H9 (cell line): ENCODE results near the gene PPP1CC. TPM values are rescaled to one million over a fixed set of nuclear protein-coding genes. Genes with fewer than 3 reads are reported as not detected.

Experiments
- DNase-seq: peaks from one replicate; pipeline ENCODE4 v3.0.0-alpha.2; 2017
- H2AFZ ChIP-seq: one replicate; pipeline ENCODE4 v1.6.1; 2013; ENCODE audit warnings: mild to moderate bottlenecking, low read length, control low read depth, moderate library complexity
- H2AK5ac ChIP-seq: 2 replicates; pipeline ENCODE4 v1.6.1; 2013; ENCODE audit warnings: low read length, control low read depth, mixed read lengths; ENCODE audit not compliant: insufficient read length
- H2BK120ac ChIP-seq: one replicate; pipeline ENCODE4 v1.6.1; 2013; ENCODE audit warnings: low read depth, mild to moderate bottlenecking, low read length, control low read depth, inconsistent platforms; ENCODE audit not compliant: poor library complexity, severe bottlenecking
- H2BK12ac ChIP-seq: 2 replicates; pipeline ENCODE4 v1.6.1; 2013; ENCODE audit warnings: low read length, control low read depth, mixed read lengths, low read depth; ENCODE audit not compliant: insufficient read length
- H2BK15ac ChIP-seq: 2 replicates; pipeline ENCODE4 v1.6.1; 2013; ENCODE audit warnings: low read depth, low read length, control low read depth
- H2BK20ac ChIP-seq: one replicate; pipeline ENCODE4 v1.6.1; 2013; ENCODE audit warnings: low read depth, mild to moderate bottlenecking, low read length, control low read depth, inconsistent platforms; ENCODE audit not compliant: poor library complexity, severe bottlenecking
- H2BK5ac ChIP-seq: 2 replicates; pipeline ENCODE4 v1.6.1; 2013; ENCODE audit warnings: low read length, control low read depth, mixed read lengths; ENCODE audit not compliant: insufficient read length
- H3K14ac ChIP-seq: 2 replicates; pipeline ENCODE4 v1.6.1; 2013; ENCODE audit warnings: low read length, control low read depth; ENCODE audit not compliant: insufficient read depth
- H3K18ac ChIP-seq: 2 replicates; pipeline ENCODE4 v1.6.1; 2013; ENCODE audit warnings: low read depth, mild to moderate bottlenecking, mixed read lengths, low read length, control low read depth; ENCODE audit not compliant: insufficient read length
- H3K23ac ChIP-seq: 2 replicates; pipeline ENCODE4 v1.6.1; 2013; ENCODE audit warnings: low read length, control low read depth, mixed read lengths, low read depth; ENCODE audit not compliant: insufficient read length
- H3K23me2 ChIP-seq: 2 replicates; pipeline ENCODE4 v1.6.1; 2013; ENCODE audit warnings: low read depth, mild to moderate bottlenecking, mixed read lengths, low read length, control low read depth; ENCODE audit not compliant: insufficient read length, poor library complexity, severe bottlenecking
- H3K27ac ChIP-seq: 2 replicates; pipeline ENCODE4 v1.5.1; 2013; ENCODE audit warnings: low read length, control low read depth, mixed read lengths, low read depth; ENCODE audit not compliant: insufficient read length
- H3K27me3 ChIP-seq: 2 replicates; pipeline ENCODE4 v1.6.1; 2013; ENCODE audit warnings: low read length, control low read depth, inconsistent platforms; ENCODE audit not compliant: insufficient read depth
- H3K4ac ChIP-seq: 2 replicates; pipeline ENCODE4 v1.6.1; 2013; ENCODE audit warnings: low read depth, mild to moderate bottlenecking, control low read depth, inconsistent platforms, low read length, moderate library complexity
- H3K4me1 ChIP-seq: 2 replicates; pipeline ENCODE4 v1.6.1; 2013; ENCODE audit warnings: low read length, control low read depth, inconsistent platforms; ENCODE audit not compliant: insufficient read depth
- H3K4me2 ChIP-seq: 2 replicates; pipeline ENCODE4 v1.6.1; 2013; ENCODE audit warnings: low read length, control low read depth, mixed read lengths; ENCODE audit not compliant: insufficient read length, insufficient read depth
- H3K56ac ChIP-seq: 2 replicates; pipeline ENCODE4 v1.6.1; 2013; ENCODE audit warnings: low read depth, mild to moderate bottlenecking, mixed read lengths, low read length, control low read depth; ENCODE audit not compliant: insufficient read length
- H3K79me1 ChIP-seq: 2 replicates; pipeline ENCODE4 v1.6.1; 2013; ENCODE audit warnings: low read depth, mild to moderate bottlenecking, moderate library complexity, low read length, control low read depth, inconsistent platforms; ENCODE audit not compliant: insufficient read depth, poor library complexity, severe bottlenecking
- H3K79me2 ChIP-seq: 2 replicates; pipeline ENCODE4 v1.6.1; 2013; ENCODE audit warnings: low read length, control low read depth, inconsistent platforms; ENCODE audit not compliant: insufficient read depth
- H3K9ac ChIP-seq: 2 replicates; pipeline ENCODE4 v1.6.1; 2013; ENCODE audit warnings: low read length, control low read depth, mixed read lengths; ENCODE audit not compliant: insufficient read length; ENCODE audit errors: extremely low read depth
- H3K9me3 ChIP-seq: one replicate; pipeline ENCODE4 v1.6.1; 2013; ENCODE audit warnings: low read depth, low read length, inconsistent platforms; ENCODE audit not compliant: control insufficient read depth
- H3T11ph ChIP-seq: one replicate; pipeline ENCODE4 v1.6.1; 2013; ENCODE audit warnings: mild to moderate bottlenecking, low read length, control low read depth, inconsistent platforms
- H4K20me1 ChIP-seq: one replicate; pipeline ENCODE4 v1.6.1; 2013; ENCODE audit not compliant: control insufficient read depth, insufficient read length, insufficient read depth
- H4K5ac ChIP-seq: 2 replicates; pipeline ENCODE4 v1.6.1; 2013; ENCODE audit warnings: low read depth, mild to moderate bottlenecking, mixed read lengths, low read length, control low read depth; ENCODE audit not compliant: insufficient read length
- H4K8ac ChIP-seq: replicated peaks from 2 replicates; pipeline ENCODE4 v1.6.1; 2013; ENCODE audit warnings: low read length, control low read depth, mixed read lengths, low read depth; ENCODE audit not compliant: insufficient read length
- H4K91ac ChIP-seq: 2 replicates; pipeline ENCODE4 v1.6.1; 2013; ENCODE audit warnings: low read depth, mild to moderate bottlenecking, moderate library complexity, mixed read lengths, low read length, control low read depth; ENCODE audit not compliant: insufficient read length
- H3K27ac Mint-ChIP-seq, 3 experiments: 2 replicates in 2 of 3; 3 replicates in 1 of 3; pipeline ENCODE4 v1.8.0; 2020 to 2021; ENCODE audit warnings: mixed read lengths in 3 of 3, mild to moderate bottlenecking in 1 of 3, moderate library complexity in 1 of 3
- H3K27me3 Mint-ChIP-seq: 2 replicates; pipeline ENCODE4 v1.8.0; 2021; ENCODE audit warnings: low read depth, mild to moderate bottlenecking, moderate library complexity, mixed read lengths
- H3K36me3 Mint-ChIP-seq, 3 experiments: 2 replicates in 2 of 3; 3 replicates in 1 of 3; pipeline ENCODE4 v1.8.0; 2020 to 2021; ENCODE audit warnings: low read depth in 3 of 3, mixed read lengths in 3 of 3; ENCODE audit not compliant: insufficient read depth in 1 of 3
- H3K4me1 Mint-ChIP-seq, 2 experiments: 2 replicates each; pipeline ENCODE4 v1.8.0; 2020; ENCODE audit warnings: mixed read lengths in 2 of 2
- H3K4me3 Mint-ChIP-seq, 2 experiments: 2 replicates in 1 of 2; 3 replicates in 1 of 2; pipeline ENCODE4 v1.8.0; 2020 to 2021; ENCODE audit warnings: mild to moderate bottlenecking in 2 of 2, mixed read lengths in 2 of 2, moderate library complexity in 1 of 2
- H3K9me3 Mint-ChIP-seq, 2 experiments: 2 replicates in 1 of 2; 3 replicates in 1 of 2; pipeline ENCODE4 v1.8.0; 2020; ENCODE audit warnings: mild to moderate bottlenecking in 2 of 2, mixed read lengths in 2 of 2, moderate library complexity in 1 of 2
- CTCF ChIP-seq: fragments of 200-600 bp; sonication (generic); conservative IDR thresholded peaks from 3 replicates; pipeline ENCODE4 v1.8.0; 2021; ENCODE audit warnings: antibody characterized with exemption, mild to moderate bottlenecking
- WGBS: extraction: QIAGEN DNeasy Blood & Tissue Kit; methylation state at CpG from one replicate; pipeline ENCODE4 v1.1.7; 2013; ENCODE audit warnings: missing lambda C conversion rate, low lambda C conversion rate, mixed read lengths; ENCODE audit not compliant: insufficient read length; ENCODE audit errors: extremely low coverage; 5-methylcytosine and 5-hydroxymethylcytosine counted together
- total RNA-seq: library from RNA; stranded (reverse); gene quantifications from 2 replicates; pipeline ENCODE4 v1.2.1, GENCODE V29; 2021

PPP1CC gene
- total RNA-seq, 1 experiment from 2014 or later: 286 TPM

- H3K9ac ChIP-seq: no peak overlapping the region
- no peak overlapping the region for H3K4ac ChIP-seq
- H3K4me1 ChIP-seq: no peaks in the 10 kb centered on the region
- H3K14ac ChIP-seq: no peak overlapping the region
- no peaks in the 10 kb centered on the region for H3K27me3 Mint-ChIP-seq
- no peak overlapping the region for H4K91ac ChIP-seq
- no peak overlapping the region for H2BK5ac ChIP-seq
- H3K4me3 Mint-ChIP-seq: no peak overlapping the region
- no peak overlapping the region for H3K23ac ChIP-seq
- H3K23me2 ChIP-seq: no peaks in the 10 kb centered on the region
- no peak overlapping the region for H3K27ac Mint-ChIP-seq
- H3K18ac ChIP-seq: no peak overlapping the region
- H2AFZ ChIP-seq: no peak overlapping the region
- no peak overlapping the region for H4K5ac ChIP-seq
- H3T11ph ChIP-seq: no peak overlapping the region
- no peak overlapping the region for H3K56ac ChIP-seq
- H3K4me1 Mint-ChIP-seq: peaks cover 4 to 5% of the 10 kb centered on the region in 2 experiments
- no peak for TF ChIP-seq CTCF
- peaks cover 0 to 4% (median 0%) of the 10 kb centered on the region in 3 experiments; a peak in 2 of 7 replicates for H3K36me3 Mint-ChIP-seq
- H3K9me3 Mint-ChIP-seq: peaks cover 0 to 3% of the 10 kb centered on the region in 2 experiments; a peak in 2 of 5 replicates
- H3K79me2 ChIP-seq: no peaks in the 10 kb centered on the region
- H2BK12ac ChIP-seq: no peak overlapping the region
- WGBS: no CpG with 5 or more reads among the region's 4 CpGs
- no peak overlapping the region for H2AK5ac ChIP-seq
- no peaks in the 10 kb centered on the region for H4K20me1 ChIP-seq
- H2BK15ac ChIP-seq: no peak overlapping the region
- no peak overlapping the region for H4K8ac ChIP-seq
- no peaks in the 10 kb centered on the region for H3K27me3 ChIP-seq
- no peaks in the 10 kb centered on the region for H3K9me3 ChIP-seq
- no peak for DNase-seq
- no peak overlapping the region for H3K4me2 ChIP-seq
- H2BK120ac ChIP-seq: no peak overlapping the region
- H3K79me1 ChIP-seq: no peaks in the 10 kb centered on the region
- H2BK20ac ChIP-seq: no peak overlapping the region
- no peak overlapping the region for H3K27ac ChIP-seq
These were observed 64.7 kb downstream of the PPP1CC start for GRCh38 chr12:110677982-110678381.
